ENCODE measurements around the gene HDAC6.

HDAC6 gene

GRCh38 chrX:48801280-48802088, at the start of gene HDAC6:
HDAC6 (plus strand) TSS chrX:48802067; CDS start chrX:48802693, 626 bp downstream.
- Histone ChIP-seq H3K9ac (ENCODE audit: low read depth, low read length) (peak within 1 kb of the TSS; percentile 94), H3K4me1 (ENCODE audit: insufficient read depth, low read length) (no peaks in the 10 kb centered on the region), H3K36me3 (ENCODE audit: insufficient read depth, low read length) (no peaks in the 10 kb centered on the region; the same call in 1 of the 2 replicates), H3K9me3 (ENCODE audit: control insufficient read depth, insufficient read depth, low read length) (no peaks in the 10 kb centered on the region)

- Histone ChIP-seq H3K9me3 (ENCODE audit: control insufficient read depth, insufficient read depth, low read length) (no peaks in the 10 kb centered on the region), H3K9ac (ENCODE audit: low read depth, low read length) (no peak overlapping the region), H3K4me1 (ENCODE audit: insufficient read depth, low read length) (no peaks in the 10 kb centered on the region; the same call in 1 of the 2 replicates), H3K36me3 (ENCODE audit: insufficient read depth, low read length) (no peaks in the 10 kb centered on the region)
Measured at GRCh38 chrX:48752498-48752897, 49.4 kb upstream of the HDAC6 start.

- H3K9me3 ChIP-seq (ENCODE audit: control insufficient read depth, insufficient read depth, low read length) = no peaks in the 10 kb centered on the region
- no peak overlapping the region for H3K9ac ChIP-seq (ENCODE audit: low read depth, low read length)
- no peaks in the 10 kb centered on the region for H3K4me1 ChIP-seq (ENCODE audit: insufficient read depth, low read length)
Measured at GRCh38 chrX:48753708-48754228, 48.1 kb upstream of the HDAC6 start.

GRCh38 chrX:48754238-48754637, 47.6 kb upstream of the HDAC6 start:
- H3K4me1 ChIP-seq (ENCODE audit: insufficient read depth, low read length) = no peaks in the 10 kb centered on the region
- H3K36me3 ChIP-seq (ENCODE audit: insufficient read depth, low read length) = no peaks in the 10 kb centered on the region
- H3K9ac ChIP-seq (ENCODE audit: low read depth, low read length) = no peak overlapping the region
- H3K9me3 ChIP-seq (ENCODE audit: control insufficient read depth, insufficient read depth, low read length) = no peaks in the 10 kb centered on the region

More at GRCh38 chrX:48753708-48754228, 48.1 kb upstream of the HDAC6 start:
- H3K36me3 ChIP-seq (ENCODE audit: insufficient read depth, low read length) = no peaks in the 10 kb centered on the region

GRCh38 chrX:48761674-48762471, 40.0 kb upstream of the HDAC6 start, which contains the start of gene GLOD5:
GLOD5 (plus strand) TSS chrX:48761747; CDS start chrX:48761791, 44 bp downstream.
- peak within 1 kb of the TSS; percentile 26; the same call in 1 of the 2 replicates for H3K9ac ChIP-seq (ENCODE audit: low read depth, low read length)
- no peaks in the 10 kb centered on the region for H3K36me3 ChIP-seq (ENCODE audit: insufficient read depth, low read length)
- no peaks in the 10 kb centered on the region for H3K9me3 ChIP-seq (ENCODE audit: control insufficient read depth, insufficient read depth, low read length)
- peaks cover 4% of the 10 kb centered on the region; the same call in 1 of the 2 replicates for H3K4me1 ChIP-seq (ENCODE audit: insufficient read depth, low read length)

- Histone ChIP-seq H3K36me3 (ENCODE audit: insufficient read depth, low read length) (no peaks in the 10 kb centered on the region), H3K9me3 (ENCODE audit: control insufficient read depth, insufficient read depth, low read length) (no peaks in the 10 kb centered on the region), H3K9ac (ENCODE audit: low read depth, low read length) (no peak overlapping the region), H3K4me1 (ENCODE audit: insufficient read depth, low read length) (no peaks in the 10 kb centered on the region)
Measured at GRCh38 chrX:48769230-48769629, 32.6 kb upstream of the HDAC6 start.

- H3K4me1 ChIP-seq (ENCODE audit: insufficient read depth, low read length) = no peaks in the 10 kb centered on the region
- H3K9ac ChIP-seq (ENCODE audit: low read depth, low read length) = no peak overlapping the region
- H3K9me3 ChIP-seq (ENCODE audit: control insufficient read depth, insufficient read depth, low read length) = no peaks in the 10 kb centered on the region
Measured at GRCh38 chrX:48770296-48770695, 31.6 kb upstream of the HDAC6 start.

GRCh38 chrX:48772602-48773001, 29.3 kb upstream of the HDAC6 start:
- H3K4me1 ChIP-seq (ENCODE audit: insufficient read depth, low read length) = no peaks in the 10 kb centered on the region; the same call in 1 of the 2 replicates
- H3K36me3 ChIP-seq (ENCODE audit: insufficient read depth, low read length) = no peaks in the 10 kb centered on the region
- no peaks in the 10 kb centered on the region for H3K9me3 ChIP-seq (ENCODE audit: control insufficient read depth, insufficient read depth, low read length)
- H3K9ac ChIP-seq (ENCODE audit: low read depth, low read length) = no peak overlapping the region

More at GRCh38 chrX:48770296-48770695, 31.6 kb upstream of the HDAC6 start:
- no peaks in the 10 kb centered on the region for H3K36me3 ChIP-seq (ENCODE audit: insufficient read depth, low read length)

- no peaks in the 10 kb centered on the region; the same call in 1 of the 2 replicates for H3K4me1 ChIP-seq (ENCODE audit: insufficient read depth, low read length)
- H3K36me3 ChIP-seq (ENCODE audit: insufficient read depth, low read length) = no peaks in the 10 kb centered on the region
- no peaks in the 10 kb centered on the region for H3K9me3 ChIP-seq (ENCODE audit: control insufficient read depth, insufficient read depth, low read length)
- no peak overlapping the region for H3K9ac ChIP-seq (ENCODE audit: low read depth, low read length)
Measured at GRCh38 chrX:48776818-48777439, 24.9 kb upstream of the HDAC6 start.

GRCh38 chrX:48779399-48779798, 22.5 kb upstream of the HDAC6 start:
- no peaks in the 10 kb centered on the region for H3K36me3 ChIP-seq (ENCODE audit: insufficient read depth, low read length)
- no peaks in the 10 kb centered on the region; the same call in 1 of the 2 replicates for H3K4me1 ChIP-seq (ENCODE audit: insufficient read depth, low read length)
- H3K9ac ChIP-seq (ENCODE audit: low read depth, low read length) = no peak overlapping the region
- H3K9me3 ChIP-seq (ENCODE audit: control insufficient read depth, insufficient read depth, low read length) = no peaks in the 10 kb centered on the region

- Histone ChIP-seq H3K9me3 (ENCODE audit: control insufficient read depth, insufficient read depth, low read length) (no peaks in the 10 kb centered on the region), H3K9ac (ENCODE audit: low read depth, low read length) (no peak overlapping the region), H3K36me3 (ENCODE audit: insufficient read depth, low read length) (no peaks in the 10 kb centered on the region), H3K4me1 (ENCODE audit: insufficient read depth, low read length) (no peaks in the 10 kb centered on the region)
Measured at GRCh38 chrX:48781705-48782104, 20.2 kb upstream of the HDAC6 start.

- Histone ChIP-seq H3K9me3 (ENCODE audit: control insufficient read depth, insufficient read depth, low read length) (no peaks in the 10 kb centered on the region), H3K9ac (ENCODE audit: low read depth, low read length) (no peak overlapping the region), H3K4me1 (ENCODE audit: insufficient read depth, low read length) (no peaks in the 10 kb centered on the region), H3K36me3 (ENCODE audit: insufficient read depth, low read length) (no peaks in the 10 kb centered on the region)
Measured at GRCh38 chrX:48782216-48782615, 19.7 kb upstream of the HDAC6 start.

GRCh38 chrX:48782795-48783194, 19.1 kb upstream of the HDAC6 start:
- Histone ChIP-seq H3K9me3 (ENCODE audit: control insufficient read depth, insufficient read depth, low read length) (no peaks in the 10 kb centered on the region), H3K9ac (ENCODE audit: low read depth, low read length) (no peak overlapping the region), H3K36me3 (ENCODE audit: insufficient read depth, low read length) (no peaks in the 10 kb centered on the region), H3K4me1 (ENCODE audit: insufficient read depth, low read length) (no peaks in the 10 kb centered on the region)

GRCh38 chrX:48784726-48785125, 17.1 kb upstream of the HDAC6 start:
- Histone ChIP-seq H3K36me3 (ENCODE audit: insufficient read depth, low read length) (no peaks in the 10 kb centered on the region), H3K9me3 (ENCODE audit: control insufficient read depth, insufficient read depth, low read length) (no peaks in the 10 kb centered on the region), H3K9ac (ENCODE audit: low read depth, low read length) (no peak overlapping the region), H3K4me1 (ENCODE audit: insufficient read depth, low read length) (no peaks in the 10 kb centered on the region)

Measured in ES-I3 (cell line).